ENCODE measurements around the gene MYOG.

Gene MYOG

DNA sequence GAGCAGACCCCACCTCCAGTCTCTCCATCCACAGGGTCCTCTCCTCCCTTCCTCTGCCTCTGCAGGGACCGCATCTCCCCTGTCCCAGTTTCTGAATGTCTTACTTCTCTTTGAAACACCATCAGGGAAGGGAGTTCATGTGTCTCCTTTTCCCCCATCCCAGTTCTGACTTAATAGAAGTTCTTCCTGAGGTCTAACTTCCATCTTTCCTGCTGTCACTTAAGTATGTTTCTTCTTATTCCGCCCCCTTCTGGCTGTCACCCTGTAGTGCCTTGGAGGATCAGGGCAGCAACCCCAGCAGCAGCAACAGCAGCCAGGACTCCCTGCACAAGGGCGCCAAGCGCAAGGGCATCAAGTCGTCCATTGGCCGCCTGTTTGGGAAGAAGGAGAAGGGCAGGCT is 29.3 kb downstream of the MYOG start:
- H3K4me3 Mint-ChIP-seq, result no peak overlapping the region
- peaks cover 9% of the 10 kb centered on the region for H3K36me3 Mint-ChIP-seq (ENCODE audit: low read depth)
- no peak overlapping the region for H3K27ac Mint-ChIP-seq
- H3K9me3 Mint-ChIP-seq, result no peaks in the 10 kb centered on the region
- no peaks in the 10 kb centered on the region for H3K4me1 Mint-ChIP-seq (ENCODE audit: low read depth)
- H3K27me3 Mint-ChIP-seq (ENCODE audit: low read depth), result no peaks in the 10 kb centered on the region

DNA sequence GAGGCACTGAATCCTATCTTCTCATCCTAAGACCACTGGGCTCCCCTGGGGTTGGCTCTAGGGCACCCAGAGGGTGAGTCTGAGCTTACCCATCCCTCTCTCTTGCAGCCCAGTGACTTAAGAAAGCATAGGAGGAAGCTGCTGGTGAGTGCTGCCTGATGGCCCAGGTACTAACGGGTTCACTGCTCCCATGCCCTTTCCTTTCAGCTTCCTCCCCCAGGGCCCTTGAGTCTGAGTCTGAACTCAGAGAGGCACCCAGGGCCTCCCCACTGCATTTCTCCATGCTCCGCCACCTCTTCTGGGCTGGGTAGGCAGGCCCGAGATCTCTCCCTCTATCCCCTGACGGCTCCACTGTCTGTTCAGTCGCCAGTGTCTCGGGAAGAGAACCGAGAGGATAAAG is 29.8 kb downstream of the MYOG start:
- H3K4me3 Mint-ChIP-seq, result no peak overlapping the region
- H3K4me1 Mint-ChIP-seq (ENCODE audit: low read depth), result no peaks in the 10 kb centered on the region
- H3K27ac Mint-ChIP-seq, result no peak overlapping the region
- no peaks in the 10 kb centered on the region for H3K27me3 Mint-ChIP-seq (ENCODE audit: low read depth)
- H3K36me3 Mint-ChIP-seq (ENCODE audit: low read depth), result peaks cover 9% of the 10 kb centered on the region
- H3K9me3 Mint-ChIP-seq, result no peaks in the 10 kb centered on the region

DNA sequence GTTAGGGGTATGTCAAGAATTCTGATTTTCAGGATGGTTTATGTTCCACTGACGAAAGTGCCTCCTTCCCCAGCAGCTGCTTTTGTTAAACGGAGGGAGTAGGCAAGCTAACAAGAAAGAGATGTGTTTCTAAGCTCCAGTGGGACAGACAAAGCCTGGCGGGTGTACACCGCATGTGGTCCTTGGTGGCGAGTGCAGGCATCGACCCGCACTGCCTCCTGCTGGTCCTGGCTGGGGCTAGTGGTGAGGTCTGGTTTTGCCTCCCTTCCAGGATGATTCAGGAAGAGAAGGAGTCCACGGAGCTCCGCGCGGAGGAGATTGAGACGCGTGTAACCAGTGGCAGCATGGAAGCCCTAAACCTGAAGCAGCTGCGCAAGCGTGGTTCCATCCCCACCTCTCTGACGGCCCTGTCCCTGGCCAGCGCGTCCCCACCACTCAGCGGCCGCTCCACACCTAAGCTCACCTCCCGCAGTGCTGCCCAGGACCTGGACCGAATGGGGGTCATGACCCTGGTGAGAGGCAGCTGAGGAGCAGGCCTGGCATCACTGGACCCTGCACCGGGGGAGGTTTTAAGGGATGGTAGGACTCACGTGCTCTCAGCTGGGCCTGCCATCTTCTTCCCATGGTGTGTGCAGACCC is 30.5 kb downstream of the MYOG start:
- Mint-ChIP-seq H3K4me1 (ENCODE audit: low read depth) (no peaks in the 10 kb centered on the region), H3K4me3 (no peak overlapping the region), H3K9me3 (no peaks in the 10 kb centered on the region), H3K27me3 (ENCODE audit: low read depth) (no peaks in the 10 kb centered on the region), H3K36me3 (ENCODE audit: low read depth) (peaks cover 7% of the 10 kb centered on the region), H3K27ac (no peak overlapping the region)

DNA sequence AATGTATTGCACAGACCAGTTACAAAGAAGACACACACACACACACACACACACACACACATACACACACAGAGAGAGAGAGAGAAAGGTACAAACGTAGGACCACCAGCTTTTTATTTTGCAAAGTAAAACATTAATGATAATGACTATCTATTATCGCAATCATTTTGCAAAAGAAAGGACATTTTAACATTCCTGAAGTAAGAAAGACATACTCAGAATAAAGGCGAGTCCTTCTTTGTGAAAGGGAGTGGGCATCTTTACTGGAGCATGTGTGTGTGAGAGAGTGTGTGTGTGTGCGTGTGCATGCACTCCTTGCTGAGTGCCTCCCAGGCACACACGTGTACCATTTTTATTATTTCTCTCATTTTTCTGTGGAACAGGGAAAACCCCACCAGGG is 31.2 kb downstream of the MYOG start:
- Mint-ChIP-seq H3K36me3 (ENCODE audit: low read depth) (peaks cover 7% of the 10 kb centered on the region), H3K4me3 (no peak overlapping the region), H3K9me3 (no peaks in the 10 kb centered on the region), H3K27me3 (ENCODE audit: low read depth) (no peaks in the 10 kb centered on the region), H3K4me1 (ENCODE audit: low read depth) (no peaks in the 10 kb centered on the region), H3K27ac (no peak overlapping the region)

DNA sequence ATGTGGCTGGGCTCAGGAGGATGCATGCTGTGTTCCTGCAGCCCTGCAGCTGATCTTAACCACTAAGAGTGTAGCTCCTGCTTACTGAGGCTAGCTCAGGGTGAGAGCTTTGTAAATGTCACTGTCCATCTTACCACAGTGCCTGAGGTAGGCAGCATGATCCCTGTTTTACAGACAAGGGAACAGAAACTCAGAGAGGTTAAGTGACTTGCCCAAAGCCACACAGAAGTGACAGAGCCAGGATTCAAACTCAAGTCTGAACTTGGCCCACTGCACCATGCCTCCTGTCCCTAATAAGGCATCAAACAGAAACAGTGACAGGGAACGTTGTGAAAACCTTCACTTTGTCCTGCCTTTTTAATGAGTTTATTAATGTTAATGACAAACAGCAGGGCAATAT is 31.6 kb downstream of the MYOG start:
- Mint-ChIP-seq H3K36me3 (ENCODE audit: low read depth) (peaks cover 5% of the 10 kb centered on the region), H3K9me3 (no peaks in the 10 kb centered on the region), H3K27ac (no peak overlapping the region), H3K4me3 (no peak overlapping the region), H3K4me1 (ENCODE audit: low read depth) (no peaks in the 10 kb centered on the region), H3K27me3 (ENCODE audit: low read depth) (no peaks in the 10 kb centered on the region)

DNA sequence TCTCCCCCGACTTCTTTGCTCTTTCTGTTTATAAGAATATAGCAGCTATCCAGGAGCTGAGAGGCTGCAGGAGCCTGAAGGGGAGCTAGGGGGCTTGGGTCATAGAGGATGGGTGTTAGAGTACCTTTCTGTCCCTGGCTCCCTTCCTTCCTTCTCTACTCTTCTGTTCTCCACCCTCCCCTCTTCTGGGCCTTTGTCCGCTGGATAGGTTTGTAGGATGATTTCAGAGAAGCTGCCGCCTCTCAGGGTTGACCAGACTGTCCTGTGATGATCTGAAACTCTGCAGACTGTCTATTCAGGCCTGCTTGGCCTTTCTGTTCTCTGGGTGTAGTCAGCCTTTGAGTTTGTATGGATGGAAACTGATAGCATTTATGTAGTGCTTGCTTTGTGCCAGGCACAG is 33.2 kb downstream of the MYOG start:
- H3K27me3 Mint-ChIP-seq (ENCODE audit: low read depth), result no peaks in the 10 kb centered on the region
- H3K4me1 Mint-ChIP-seq (ENCODE audit: low read depth), result no peaks in the 10 kb centered on the region

DNA sequence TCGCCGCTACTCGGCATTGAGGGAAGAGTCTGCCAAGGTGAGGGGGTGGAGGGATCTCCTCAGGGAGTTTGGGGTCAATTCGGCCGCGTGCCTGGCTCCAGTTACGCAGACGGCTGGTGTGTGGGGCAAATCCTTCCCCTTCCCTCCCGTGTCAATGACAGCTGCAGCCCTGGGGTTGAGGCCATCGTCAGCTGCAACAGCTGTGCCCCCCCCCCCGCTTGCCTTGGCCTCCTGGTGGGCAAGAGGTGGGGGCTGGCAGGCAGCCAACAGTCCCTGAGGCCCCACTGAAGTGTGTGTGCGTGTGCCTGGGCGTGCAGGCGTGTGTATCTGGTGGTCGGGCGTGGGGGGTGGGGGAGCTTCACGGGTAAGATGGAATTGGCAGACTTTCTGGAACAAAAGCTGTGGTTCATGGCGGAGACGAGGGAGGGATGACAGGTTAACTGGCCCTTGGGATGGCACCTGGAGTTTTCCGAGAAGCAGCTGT is 33.9 kb downstream of the MYOG start:
- H3K27ac Mint-ChIP-seq, result no peak overlapping the region
- H3K4me1 Mint-ChIP-seq (ENCODE audit: low read depth), result no peaks in the 10 kb centered on the region
- no peak overlapping the region for H3K4me3 Mint-ChIP-seq
- no peaks in the 10 kb centered on the region for H3K27me3 Mint-ChIP-seq (ENCODE audit: low read depth)
- H3K9me3 Mint-ChIP-seq, result no peaks in the 10 kb centered on the region
- peaks cover 6% of the 10 kb centered on the region for H3K36me3 Mint-ChIP-seq (ENCODE audit: low read depth)

More for the DNA sequence above, 33.2 kb downstream of the MYOG start:
- no peaks in the 10 kb centered on the region for H3K9me3 Mint-ChIP-seq
- peaks cover 6% of the 10 kb centered on the region for H3K36me3 Mint-ChIP-seq (ENCODE audit: low read depth)
- H3K4me3 Mint-ChIP-seq, result no peak overlapping the region
- no peak overlapping the region for H3K27ac Mint-ChIP-seq

DNA sequence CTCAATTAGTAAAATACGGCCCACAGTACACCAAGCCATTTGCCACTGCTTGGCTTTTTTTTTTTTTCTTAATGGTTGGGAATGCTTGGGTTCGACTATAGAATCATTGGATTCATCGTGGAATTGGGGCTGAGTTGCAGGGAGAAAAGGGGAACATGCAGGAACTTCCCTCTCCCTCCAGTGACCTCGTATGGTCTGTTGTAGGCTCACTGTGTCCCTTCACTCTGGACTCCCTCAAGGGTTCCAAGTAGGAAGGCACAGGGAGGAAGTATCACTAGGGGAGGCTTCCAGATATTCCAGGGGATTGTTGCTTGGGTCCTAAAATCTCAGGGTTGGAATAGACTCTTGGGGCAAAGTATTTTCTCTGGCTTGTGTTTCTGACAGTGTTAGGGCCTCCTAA is 35.0 kb downstream of the MYOG start:
- H3K27ac Mint-ChIP-seq, result no peak overlapping the region
- H3K36me3 Mint-ChIP-seq (ENCODE audit: low read depth), result peaks cover 3% of the 10 kb centered on the region
- no peak overlapping the region for H3K4me3 Mint-ChIP-seq
- no peaks in the 10 kb centered on the region for H3K4me1 Mint-ChIP-seq (ENCODE audit: low read depth)
- H3K27me3 Mint-ChIP-seq (ENCODE audit: low read depth), result no peaks in the 10 kb centered on the region
- H3K9me3 Mint-ChIP-seq, result no peaks in the 10 kb centered on the region

DNA sequence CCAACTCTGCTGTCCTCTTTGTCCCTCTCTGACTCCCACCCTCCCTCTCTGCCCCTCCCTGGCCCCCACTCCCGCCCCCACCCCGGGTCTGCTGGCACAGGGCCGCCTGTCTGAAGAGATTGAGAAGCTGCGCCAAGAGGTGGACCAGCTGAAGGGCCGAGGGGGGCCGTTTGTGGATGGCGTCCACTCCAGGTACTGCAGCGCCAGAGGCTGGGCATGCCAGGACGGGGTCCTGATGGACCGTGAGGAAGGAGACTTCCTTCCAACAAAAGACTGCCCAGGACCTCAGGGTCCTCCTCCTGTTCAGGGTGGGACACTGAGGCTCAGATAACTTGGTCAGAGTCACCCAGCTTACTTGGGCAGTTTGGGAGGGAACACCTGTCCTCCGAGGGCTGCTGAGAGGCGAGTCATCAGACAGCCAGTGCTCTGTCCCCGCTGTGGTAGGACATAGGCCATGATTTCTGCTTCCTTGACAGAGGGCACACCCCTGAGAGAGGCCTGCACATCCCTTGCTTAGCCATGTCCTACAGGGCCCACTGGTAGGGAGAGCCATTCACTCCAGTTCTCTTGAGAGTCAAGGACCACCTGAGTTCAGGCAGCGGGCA is 36.1 kb downstream of the MYOG start:
- H3K27me3 Mint-ChIP-seq (ENCODE audit: low read depth), result no peaks in the 10 kb centered on the region

DNA sequence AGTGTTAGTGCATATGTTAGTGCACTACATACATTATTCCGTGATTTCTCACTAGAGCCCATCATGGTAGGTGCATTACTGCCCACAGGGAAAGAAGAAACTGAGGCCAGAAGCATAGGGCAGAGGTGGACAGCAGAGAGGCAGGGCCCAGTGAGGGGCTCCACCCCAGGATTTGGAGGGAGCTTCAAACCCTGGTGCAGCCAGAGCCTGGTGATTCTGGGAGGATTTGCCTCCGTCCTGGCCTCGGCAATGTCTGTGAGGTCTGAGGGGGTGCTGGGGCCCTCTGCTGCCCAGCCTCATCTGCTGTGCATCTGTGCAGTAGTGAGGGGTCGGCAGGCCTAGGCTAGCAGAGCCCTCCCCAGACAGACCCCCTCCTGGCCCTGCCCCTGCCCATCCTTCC is 36.7 kb downstream of the MYOG start:
- peaks cover 6% of the 10 kb centered on the region for H3K36me3 Mint-ChIP-seq (ENCODE audit: low read depth)
- no peaks in the 10 kb centered on the region for H3K9me3 Mint-ChIP-seq
- H3K4me3 Mint-ChIP-seq, result no peak overlapping the region
- no peaks in the 10 kb centered on the region for H3K27me3 Mint-ChIP-seq (ENCODE audit: low read depth)
- H3K27ac Mint-ChIP-seq, result no peak overlapping the region
- no peaks in the 10 kb centered on the region for H3K4me1 Mint-ChIP-seq (ENCODE audit: low read depth)

More for the DNA sequence above, 36.1 kb downstream of the MYOG start:
- H3K9me3 Mint-ChIP-seq, result no peaks in the 10 kb centered on the region
- no peak overlapping the region for H3K27ac Mint-ChIP-seq
- H3K4me3 Mint-ChIP-seq, result no peak overlapping the region
- H3K4me1 Mint-ChIP-seq (ENCODE audit: low read depth), result no peaks in the 10 kb centered on the region
- H3K36me3 Mint-ChIP-seq (ENCODE audit: low read depth), result peaks cover 6% of the 10 kb centered on the region

DNA sequence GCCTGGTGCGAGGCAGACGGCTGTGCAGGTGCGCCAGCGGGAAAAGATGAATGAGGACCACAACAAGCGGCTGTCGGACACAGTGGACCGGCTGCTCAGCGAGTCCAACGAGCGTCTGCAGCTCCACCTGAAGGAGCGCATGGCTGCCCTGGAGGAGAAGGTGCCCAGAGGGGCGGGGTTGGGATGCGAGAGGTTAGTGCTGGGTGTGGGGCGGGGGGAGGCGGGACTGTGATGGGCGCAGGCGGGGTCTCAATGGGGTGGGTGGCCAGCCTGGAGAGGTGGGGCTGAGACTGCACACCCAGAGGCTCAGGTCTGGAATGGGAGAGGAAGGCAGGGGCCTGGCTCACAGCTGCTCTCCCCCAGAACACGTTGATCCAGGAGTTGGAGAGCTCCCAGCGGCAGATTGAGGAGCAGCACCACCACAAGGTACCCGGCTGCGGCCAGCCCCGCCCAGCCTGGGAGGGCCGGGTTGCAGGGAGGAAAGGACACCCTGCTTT is 37.2 kb downstream of the MYOG start:
- no peaks in the 10 kb centered on the region for H3K9me3 Mint-ChIP-seq
- H3K4me3 Mint-ChIP-seq, result no peak overlapping the region
- no peak overlapping the region for H3K27ac Mint-ChIP-seq
- no peaks in the 10 kb centered on the region for H3K27me3 Mint-ChIP-seq (ENCODE audit: low read depth)
- H3K4me1 Mint-ChIP-seq (ENCODE audit: low read depth), result no peaks in the 10 kb centered on the region
- peaks cover 6% of the 10 kb centered on the region for H3K36me3 Mint-ChIP-seq (ENCODE audit: low read depth)

DNA sequence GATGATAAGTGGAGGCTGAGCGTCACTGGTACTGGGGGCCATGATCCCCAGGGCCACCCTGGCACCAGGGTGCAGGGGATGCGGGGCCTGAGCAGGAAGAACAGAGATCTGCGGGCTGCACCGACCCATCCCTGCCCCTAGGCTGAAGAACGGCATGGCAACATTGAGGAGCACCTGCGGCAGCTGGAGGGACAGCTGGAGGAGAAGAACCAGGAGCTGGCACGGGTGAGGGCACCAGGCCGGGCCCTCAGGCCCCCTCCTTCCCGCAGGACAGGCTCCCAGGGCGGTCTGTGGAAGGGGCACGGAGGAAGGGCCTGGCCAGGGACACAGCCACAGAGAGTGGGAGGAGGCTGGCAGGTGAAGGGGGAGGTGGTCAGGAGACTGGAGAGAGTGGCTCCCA is 37.7 kb downstream of the MYOG start:
- Mint-ChIP-seq H3K4me1 (ENCODE audit: low read depth) (no peaks in the 10 kb centered on the region), H3K27me3 (ENCODE audit: low read depth) (no peaks in the 10 kb centered on the region), H3K36me3 (ENCODE audit: low read depth) (peaks cover 8% of the 10 kb centered on the region), H3K9me3 (no peaks in the 10 kb centered on the region), H3K27ac (no peak overlapping the region), H3K4me3 (no peak overlapping the region)

DNA sequence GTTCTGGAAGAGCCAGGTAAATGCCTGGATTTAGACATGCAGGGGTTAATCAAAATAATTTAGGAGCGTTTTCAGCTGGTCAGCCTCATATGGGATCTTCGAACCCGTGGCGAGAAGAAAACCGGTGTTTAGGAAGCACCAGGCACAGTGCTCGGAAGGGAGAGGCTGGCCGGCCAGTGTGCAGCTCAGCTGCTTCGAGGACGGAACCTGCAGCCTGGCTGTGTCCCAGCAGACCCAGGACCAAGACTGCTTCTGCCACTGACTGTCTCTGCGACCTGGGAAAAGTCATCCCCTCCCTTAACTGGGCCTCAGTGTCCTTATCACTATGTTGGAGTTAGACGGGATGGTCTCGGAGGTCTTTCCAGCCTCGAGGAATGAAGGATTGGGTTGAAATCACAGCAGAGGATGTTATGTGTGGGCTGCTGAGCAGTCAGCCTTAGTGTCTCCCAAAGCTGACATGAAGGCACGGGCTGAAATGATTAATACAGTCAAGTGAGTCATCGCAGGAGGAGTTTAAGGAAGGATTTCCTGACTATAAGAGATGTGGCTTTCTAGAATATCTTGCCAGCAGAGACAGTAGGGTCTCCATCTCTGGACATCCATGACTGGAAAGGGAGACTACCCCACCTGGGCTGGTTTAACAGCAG is 38.7 kb downstream of the MYOG start:
- H3K4me1 Mint-ChIP-seq (ENCODE audit: low read depth), result no peaks in the 10 kb centered on the region
- no peaks in the 10 kb centered on the region for H3K27me3 Mint-ChIP-seq (ENCODE audit: low read depth)
- H3K9me3 Mint-ChIP-seq, result no peaks in the 10 kb centered on the region
- H3K4me3 Mint-ChIP-seq, result no peak overlapping the region
- H3K36me3 Mint-ChIP-seq (ENCODE audit: low read depth), result peaks cover 8% of the 10 kb centered on the region
- no peak overlapping the region for H3K27ac Mint-ChIP-seq

DNA sequence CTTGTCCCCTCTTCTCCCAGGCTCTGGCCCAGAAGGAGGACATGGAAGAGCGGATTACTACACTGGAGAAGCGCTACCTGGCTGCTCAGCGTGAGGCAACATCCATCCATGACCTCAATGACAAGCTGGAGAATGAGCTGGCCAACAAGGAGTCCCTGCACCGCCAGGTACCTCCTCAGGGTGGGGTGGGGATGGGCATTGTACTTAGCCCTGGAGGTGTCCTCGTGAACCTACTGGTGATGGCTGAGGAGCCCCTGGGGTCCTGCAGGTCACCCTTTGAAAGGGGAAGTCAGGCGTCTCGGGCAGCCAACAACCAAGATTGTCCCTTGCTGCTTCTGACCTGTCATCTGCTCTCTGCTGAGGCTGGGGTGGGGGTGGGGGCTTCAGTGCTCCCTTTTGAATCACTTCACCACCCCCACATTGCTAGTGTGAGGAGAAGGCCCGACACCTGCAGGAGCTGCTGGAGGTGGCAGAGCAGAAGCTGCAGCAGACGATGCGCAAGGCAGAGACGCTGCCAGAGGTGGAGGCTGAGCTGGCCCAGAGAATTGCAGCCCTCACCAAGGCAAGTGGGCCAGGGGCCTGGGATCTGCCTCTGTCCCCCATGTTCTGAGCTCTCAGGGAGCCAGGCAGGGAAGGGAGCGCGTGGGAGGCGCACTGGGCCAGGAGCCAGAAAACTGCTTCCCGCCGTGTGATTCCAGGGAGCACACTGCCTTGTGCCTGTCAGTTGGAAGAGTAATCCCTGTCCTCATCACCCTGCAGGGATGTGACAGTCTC is 39.8 kb downstream of the MYOG start:
- no peaks in the 10 kb centered on the region for H3K27me3 Mint-ChIP-seq (ENCODE audit: low read depth)
- H3K27ac Mint-ChIP-seq, result no peak overlapping the region
- peaks cover 7% of the 10 kb centered on the region for H3K36me3 Mint-ChIP-seq (ENCODE audit: low read depth)
- H3K4me1 Mint-ChIP-seq (ENCODE audit: low read depth), result no peaks in the 10 kb centered on the region
- H3K4me3 Mint-ChIP-seq, result no peak overlapping the region
- H3K9me3 Mint-ChIP-seq, result no peaks in the 10 kb centered on the region

Measured in T-helper 1 cell treated with Interleukin-12 subunit alpha and Interleukin-12 subunit beta and Interleukin-4 antibody, amounts not matched to agents 30 μg/mL and 1 μg/mL, for 36 hours (primary cell).